Esophagus squamous epithelium (tissue), 4 donors: Measurements from ENCODE around the gene EHF.

Experiments
- CTCF ChIP-seq, 6 experiments: fragments of 450-650 bp in 4 of 6; fragments of 200-600 bp in 2 of 6; sonication (generic) in 2 of 6; IDR thresholded peaks; one replicate each; pipeline ENCODE4 v1.5.1; 2016 to 2019; ENCODE audit warnings: antibody characterized with exemption in 6 of 6, mild to moderate bottlenecking in 4 of 6, moderate library complexity in 4 of 6
- POLR2A ChIP-seq, 4 donors: fragments of 450-650 bp; IDR thresholded peaks; one replicate each; pipeline ENCODE4 v1.6.1; 2017; ENCODE audit warnings: antibody characterized with exemption in 4 of 4, mild to moderate bottlenecking in 4 of 4, moderate library complexity in 3 of 4

GRCh38 chr11:34640924-34641275 is 20.0 kb downstream of the EHF start:
- no peak for TF ChIP-seq CTCF (IDR thresholded peaks at IDR 0.05)
- no peak for TF ChIP-seq POLR2A (IDR thresholded peaks at IDR 0.05)
